NCI-H82 treated with DMSO at 0.1 percent for 48 hours (cell line): Measurements from ENCODE around the gene SPNS1.
"Not testable (repeated sequence)": the region's sequence is repeated elsewhere in the genome, so short reads cannot be mapped to it uniquely, and the experiment has no call there.

Experiments
- DNase-seq: peaks from one replicate; lab custom pipeline; 2025; ENCODE audit not compliant: unreplicated experiment; lab: John Stamatoyannopoulos, UW

SPNS1 gene, protein sequence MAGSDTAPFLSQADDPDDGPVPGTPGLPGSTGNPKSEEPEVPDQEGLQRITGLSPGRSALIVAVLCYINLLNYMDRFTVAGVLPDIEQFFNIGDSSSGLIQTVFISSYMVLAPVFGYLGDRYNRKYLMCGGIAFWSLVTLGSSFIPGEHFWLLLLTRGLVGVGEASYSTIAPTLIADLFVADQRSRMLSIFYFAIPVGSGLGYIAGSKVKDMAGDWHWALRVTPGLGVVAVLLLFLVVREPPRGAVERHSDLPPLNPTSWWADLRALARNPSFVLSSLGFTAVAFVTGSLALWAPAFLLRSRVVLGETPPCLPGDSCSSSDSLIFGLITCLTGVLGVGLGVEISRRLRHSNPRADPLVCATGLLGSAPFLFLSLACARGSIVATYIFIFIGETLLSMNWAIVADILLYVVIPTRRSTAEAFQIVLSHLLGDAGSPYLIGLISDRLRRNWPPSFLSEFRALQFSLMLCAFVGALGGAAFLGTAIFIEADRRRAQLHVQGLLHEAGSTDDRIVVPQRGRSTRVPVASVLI

DNA sequence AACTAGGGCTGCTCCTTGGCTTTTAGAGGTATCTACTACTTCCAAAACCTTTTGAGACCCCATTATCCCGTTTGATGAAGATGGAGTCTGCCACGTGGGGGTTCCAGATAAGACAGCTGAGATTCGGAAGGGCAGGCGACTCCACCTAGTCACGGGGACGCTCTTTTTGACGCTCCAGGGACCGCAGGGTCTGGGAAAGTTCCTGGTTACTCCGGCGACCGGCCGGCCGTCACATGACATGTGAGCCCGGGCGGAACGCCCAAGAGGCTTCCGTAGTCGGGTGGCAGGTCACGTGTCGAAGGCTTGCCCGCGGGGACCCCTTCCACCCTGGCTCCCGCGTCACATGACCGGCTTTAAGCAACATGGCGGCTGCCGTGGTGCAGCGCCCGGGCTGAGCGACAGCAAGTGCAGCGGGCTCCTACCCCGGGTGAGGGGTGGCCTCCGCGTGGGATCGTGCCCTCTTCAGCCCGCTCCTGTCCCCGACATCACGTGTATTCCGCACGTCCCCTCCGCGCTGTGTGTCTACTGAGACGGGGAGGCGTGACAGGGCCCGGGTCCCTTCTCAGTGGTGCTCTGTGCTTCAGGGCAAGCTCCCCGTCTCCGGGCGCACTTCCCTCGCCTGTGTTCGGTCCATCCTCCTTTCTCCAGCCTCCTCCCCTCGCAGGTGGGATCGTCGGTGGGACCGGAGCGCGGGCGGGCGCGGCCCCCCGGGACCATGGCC, at the start of gene SPNS1:
Gene SPNS1, plus strand, starts transcription at position 342 of the 721 bp plus-strand sequence. Its CDS starts 374 bp downstream, at position 716.
- peak; percentile 71 for DNase-seq

DNA sequence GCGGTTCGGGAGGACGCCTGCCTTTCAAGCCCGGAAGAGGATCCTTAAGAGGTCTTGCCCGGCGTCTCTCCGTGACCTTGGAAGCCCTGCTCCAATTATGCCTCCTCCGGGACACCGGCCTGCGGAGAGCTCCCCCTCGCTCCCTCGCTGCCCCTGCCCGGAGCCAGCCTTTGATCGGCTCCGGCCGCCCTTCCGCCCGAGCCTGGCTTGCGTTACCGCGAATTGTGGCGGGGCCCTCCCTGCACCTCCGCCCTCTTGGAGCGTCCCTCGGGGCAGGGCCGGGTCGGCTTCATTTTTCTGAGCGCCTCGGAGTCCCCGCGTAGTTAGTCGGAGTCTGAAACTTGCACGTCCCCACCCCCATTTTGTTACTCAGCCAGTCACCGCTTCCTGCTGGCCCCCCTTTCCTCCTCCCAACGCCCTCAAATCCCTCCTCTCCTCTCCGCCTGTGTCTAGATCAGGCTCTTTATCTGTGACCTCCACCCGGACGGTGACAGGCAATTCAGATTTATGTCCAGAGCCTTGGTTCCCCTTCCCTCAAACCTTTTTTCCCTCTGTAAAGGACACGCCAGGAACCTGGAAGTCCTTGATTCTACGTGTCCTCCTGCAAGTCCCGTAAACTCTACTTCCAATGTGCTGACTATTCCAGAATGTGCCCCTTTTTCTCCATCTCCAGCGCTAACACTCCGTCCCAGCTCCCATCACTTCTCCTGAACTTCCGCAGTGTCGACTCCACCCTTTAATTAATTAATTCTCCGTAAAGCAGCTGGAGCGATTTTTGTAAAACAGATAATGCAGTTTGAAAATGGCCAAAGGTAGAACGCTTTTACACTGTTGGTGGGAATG, 49.0 kb upstream of the SPNS1 start:
- peak; percentile 76 for DNase-seq

DNA sequence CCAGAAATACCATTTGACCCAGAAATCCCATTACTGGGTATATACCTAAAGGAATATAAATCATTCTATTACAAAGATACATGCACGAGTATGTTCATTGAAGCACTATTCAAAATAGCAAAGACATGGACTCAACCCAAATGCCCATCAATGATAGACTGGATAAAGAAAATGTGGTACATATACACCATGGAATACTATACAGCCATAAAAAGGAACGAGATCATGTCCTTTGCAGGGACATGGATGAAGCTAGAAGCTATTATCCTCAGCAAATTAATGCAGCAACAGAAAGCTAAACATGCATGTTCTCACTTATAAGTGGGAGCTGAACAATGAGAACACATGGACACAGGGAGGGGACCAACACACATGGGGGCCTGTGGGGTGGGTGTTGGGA, 48.3 kb upstream of the SPNS1 start:
- not testable (repeated sequence) for DNase-seq

DNA sequence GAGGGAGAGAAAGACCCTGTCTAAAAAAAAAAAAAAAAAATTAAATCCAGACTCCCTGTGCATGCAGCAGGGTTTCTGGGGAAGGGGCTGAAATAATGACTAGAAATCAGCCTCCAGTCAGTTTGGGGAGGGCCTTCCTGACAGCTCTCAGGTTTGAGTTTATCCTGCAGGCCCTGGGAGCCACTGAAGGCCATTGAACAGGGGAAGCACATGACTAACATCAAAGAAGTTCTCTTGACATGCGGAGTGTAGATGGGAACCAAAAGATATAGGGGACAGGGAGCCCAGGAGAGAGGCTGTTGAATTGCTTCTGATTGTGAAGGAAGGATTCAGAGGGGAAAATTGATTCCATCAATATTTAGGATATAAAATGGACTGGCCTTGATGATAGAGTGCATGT, 46.8 kb upstream of the SPNS1 start:
- DNase-seq: no peak

DNA sequence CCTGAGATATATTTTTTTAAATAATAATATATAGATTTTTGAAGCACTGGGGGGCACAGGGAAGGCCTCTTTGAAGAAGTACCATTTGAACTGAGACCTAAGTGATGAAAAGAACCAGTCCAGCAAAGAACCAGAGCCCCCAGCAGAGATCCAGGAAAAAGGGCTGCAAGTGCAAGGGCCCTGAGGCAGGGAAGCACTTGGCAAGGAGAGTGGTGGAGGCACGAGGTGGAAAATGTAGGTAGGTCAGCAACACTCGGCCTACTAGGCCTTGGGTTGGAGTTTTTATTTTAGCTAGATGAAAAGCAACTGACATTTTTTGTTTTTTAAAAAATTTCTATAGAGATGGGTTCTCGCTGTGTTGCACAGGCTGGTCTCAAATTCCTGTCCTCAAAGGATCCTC, 44.4 kb upstream of the SPNS1 start:
- DNase-seq: no peak

DNA sequence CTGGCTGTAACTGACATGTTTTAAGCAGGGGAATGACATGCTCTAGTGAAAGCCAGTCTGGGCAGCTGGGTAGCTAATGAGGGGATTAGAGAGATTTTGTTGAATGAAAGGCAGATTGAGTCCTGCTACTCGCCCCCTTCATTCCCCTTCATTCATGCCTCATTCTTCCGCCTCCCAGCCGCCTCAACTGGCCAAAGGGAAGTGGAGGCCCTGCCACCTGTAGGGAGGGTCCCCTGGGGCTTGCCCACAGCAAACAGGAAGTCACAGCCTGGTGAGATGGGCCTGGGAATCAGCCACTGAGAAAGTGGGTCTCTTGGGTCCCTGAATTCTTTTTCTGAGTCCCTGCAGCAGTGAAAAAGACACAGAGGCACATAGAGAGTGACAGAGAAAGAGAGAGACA, 43.9 kb upstream of the SPNS1 start:
- peak; percentile 94 for DNase-seq

DNA sequence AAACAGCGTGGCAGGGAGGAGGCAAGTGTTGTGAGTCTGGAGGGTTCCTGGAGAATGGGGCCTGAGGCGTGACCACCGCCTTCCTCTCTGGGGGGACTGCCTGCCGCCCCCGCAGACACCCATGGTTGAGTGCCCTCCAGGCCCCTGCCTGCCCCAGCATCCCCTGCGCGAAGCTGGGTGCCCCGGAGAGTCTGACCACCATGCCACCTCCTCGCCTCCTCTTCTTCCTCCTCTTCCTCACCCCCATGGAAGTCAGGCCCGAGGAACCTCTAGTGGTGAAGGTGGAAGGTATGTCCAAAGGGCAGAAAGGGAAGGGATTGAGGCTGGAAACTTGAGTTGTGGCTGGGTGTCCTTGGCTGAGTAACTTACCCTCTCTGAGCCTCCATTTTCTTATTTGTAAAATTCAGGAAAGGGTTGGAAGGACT, 42.8 kb upstream of the SPNS1 start, which contains the start of gene CD19:
Gene CD19, plus strand, starts transcription at position 171 of the 425 bp plus-strand sequence. Its CDS starts 30 bp downstream, at position 201.
- DNase-seq: no peak

DNA sequence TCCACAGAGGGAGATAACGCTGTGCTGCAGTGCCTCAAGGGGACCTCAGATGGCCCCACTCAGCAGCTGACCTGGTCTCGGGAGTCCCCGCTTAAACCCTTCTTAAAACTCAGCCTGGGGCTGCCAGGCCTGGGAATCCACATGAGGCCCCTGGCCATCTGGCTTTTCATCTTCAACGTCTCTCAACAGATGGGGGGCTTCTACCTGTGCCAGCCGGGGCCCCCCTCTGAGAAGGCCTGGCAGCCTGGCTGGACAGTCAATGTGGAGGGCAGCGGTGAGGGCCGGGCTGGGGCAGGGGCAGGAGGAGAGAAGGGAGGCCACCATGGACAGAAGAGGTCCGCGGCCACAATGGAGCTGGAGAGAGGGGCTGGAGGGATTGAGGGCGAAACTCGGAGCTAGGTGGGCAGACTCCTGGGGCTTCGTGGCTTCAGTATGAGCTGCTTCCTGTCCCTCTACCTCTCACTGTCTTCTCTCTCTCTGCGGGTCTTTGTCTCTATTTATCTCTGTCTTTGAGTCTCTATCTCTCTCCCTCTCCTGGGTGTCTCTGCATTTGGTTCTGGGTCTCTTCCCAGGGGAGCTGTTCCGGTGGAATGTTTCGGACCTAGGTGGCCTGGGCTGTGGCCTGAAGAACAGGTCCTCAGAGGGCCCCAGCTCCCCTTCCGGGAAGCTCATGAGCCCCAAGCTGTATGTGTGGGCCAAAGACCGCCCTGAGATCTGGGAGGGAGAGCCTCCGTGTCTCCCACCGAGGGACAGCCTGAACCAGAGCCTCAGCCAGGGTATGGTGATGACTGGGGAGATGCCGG, 42.0 kb upstream of the SPNS1 start:
- peak; percentile 48 for DNase-seq

DNA sequence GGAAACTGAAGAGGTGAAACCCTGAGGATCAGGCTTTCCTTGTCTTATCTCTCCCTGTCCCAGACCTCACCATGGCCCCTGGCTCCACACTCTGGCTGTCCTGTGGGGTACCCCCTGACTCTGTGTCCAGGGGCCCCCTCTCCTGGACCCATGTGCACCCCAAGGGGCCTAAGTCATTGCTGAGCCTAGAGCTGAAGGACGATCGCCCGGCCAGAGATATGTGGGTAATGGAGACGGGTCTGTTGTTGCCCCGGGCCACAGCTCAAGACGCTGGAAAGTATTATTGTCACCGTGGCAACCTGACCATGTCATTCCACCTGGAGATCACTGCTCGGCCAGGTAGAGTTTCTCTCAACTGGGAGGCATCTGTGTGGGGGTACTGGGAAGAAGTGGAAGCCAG, 41.4 kb upstream of the SPNS1 start:
- no peak for DNase-seq

DNA sequence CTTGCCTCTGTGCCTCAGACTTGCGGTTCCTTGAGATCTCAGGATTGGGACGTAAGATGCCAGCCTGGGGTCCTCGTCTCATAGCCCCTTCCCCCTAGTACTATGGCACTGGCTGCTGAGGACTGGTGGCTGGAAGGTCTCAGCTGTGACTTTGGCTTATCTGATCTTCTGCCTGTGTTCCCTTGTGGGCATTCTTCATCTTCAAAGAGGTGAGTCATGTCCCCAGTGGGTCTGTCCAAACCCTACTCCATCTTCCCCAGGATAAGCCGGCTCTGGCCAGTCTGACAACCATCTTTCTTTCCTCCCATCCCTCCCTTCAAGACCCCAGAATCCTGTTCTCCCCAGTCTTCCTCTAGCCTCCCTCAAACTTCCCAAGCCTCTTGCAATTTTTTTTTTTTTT, 39.2 kb upstream of the SPNS1 start:
- no peak for DNase-seq

DNA sequence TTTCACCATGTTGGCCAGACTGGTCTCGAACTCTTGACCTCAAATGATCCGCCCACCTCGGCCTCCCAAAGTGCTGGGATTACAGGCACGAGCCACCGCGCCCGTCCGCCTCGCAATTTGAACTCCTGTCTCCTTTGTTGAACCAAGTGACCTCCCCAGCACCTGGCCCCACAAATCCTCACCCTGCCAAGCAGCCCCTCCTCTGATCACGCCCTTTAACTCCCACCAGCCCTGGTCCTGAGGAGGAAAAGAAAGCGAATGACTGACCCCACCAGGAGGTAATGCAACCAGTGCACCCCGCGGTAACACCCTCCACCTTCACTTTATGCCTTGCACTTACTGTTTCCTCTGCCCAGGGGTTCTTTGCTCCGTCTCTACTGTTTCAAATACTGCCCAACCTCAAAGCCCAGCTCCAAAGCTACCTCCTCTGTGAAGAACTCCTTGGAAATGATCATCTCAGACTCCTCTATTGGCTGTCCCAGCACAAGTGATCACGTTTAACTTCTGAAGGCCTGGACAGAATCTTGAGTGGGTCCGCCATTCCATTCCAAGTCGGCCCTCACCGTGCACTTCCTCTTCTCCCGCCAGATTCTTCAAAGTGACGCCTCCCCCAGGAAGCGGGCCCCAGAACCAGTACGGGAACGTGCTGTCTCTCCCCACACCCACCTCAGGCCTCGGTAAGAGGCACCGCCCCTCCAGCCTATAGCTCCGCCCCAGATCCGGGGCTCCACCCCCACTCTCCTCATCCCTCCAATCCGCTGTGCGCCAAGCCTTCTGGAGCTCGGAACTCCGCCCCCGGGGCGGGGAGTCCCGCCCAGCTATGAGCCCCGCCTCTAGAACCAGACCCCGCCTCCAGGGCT, 38.4 kb upstream of the SPNS1 start:
- DNase-seq: no peak

DNA sequence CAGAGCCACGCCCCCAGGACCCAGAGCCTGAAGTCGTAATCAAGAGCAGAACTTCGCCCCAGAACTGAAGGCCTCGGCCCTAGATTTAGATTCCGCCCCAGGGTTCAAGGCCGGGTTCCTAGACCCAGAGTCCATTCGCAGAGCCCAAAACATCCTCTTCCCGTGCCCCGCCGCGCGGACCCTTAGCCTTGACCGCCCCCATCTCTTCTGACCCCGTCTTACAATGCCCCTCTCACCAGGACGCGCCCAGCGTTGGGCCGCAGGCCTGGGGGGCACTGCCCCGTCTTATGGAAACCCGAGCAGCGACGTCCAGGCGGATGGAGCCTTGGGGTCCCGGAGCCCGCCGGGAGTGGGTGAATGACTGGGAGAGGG, 37.8 kb upstream of the SPNS1 start:
- no peak for DNase-seq

DNA sequence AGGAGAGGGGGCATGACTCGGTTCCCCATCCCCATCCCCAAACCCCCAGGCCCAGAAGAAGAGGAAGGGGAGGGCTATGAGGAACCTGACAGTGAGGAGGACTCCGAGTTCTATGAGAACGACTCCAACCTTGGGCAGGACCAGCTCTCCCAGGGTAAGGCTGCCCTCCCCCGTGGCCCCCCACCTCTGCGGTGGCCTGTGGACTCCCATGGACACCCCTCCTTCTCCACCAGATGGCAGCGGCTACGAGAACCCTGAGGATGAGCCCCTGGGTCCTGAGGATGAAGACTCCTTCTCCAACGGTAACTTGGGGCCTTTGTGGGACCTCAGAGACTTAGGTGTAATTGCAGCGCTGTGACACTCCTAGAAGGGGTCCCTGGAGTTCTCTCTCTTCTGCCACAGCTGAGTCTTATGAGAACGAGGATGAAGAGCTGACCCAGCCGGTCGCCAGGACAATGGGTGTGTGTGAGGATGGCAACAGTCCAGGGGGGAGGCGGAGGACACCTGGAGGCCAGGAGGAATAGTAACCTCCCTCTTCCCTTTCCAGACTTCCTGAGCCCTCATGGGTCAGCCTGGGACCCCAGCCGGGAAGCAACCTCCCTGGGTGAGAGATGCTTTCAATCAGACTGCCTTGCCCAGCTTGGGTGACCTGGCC, 37.2 kb upstream of the SPNS1 start:
- DNase-seq: no peak

DNA sequence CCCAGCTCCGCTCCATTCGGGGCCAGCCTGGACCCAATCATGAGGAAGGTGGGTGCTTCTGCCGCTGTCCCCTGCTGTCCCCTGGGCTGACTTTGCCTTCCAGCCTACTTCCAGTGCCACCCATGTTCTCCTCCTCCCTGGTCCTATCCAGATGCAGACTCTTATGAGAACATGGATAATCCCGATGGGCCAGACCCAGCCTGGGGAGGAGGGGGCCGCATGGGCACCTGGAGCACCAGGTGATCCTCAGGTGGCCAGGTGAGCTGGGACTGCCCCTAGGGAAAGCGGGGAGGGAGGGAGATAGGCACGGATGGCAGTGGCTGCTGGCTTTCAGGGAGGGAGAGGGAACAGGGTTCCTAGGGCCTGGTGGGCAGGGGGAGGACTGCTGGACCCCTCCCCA, 35.9 kb upstream of the SPNS1 start:
- no peak for DNase-seq

DNA sequence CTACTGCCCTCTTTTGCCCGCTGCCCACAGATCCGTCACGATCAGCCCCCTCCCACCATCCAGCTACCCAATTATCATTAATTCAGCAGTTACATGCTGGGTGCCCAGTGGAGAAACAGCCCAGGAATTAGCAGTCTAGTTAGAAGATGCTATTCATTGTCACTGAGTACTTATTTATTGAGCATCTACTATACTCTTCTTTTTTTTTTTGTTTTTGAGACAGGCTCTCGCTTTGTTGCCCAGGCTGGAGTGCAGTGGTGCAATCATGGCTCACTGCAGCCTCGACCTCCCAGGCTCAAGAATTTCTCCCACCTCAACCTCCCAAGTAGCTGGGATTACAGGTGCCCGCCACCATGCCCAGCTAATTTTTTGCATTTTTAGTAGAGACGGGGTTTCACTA, 34.8 kb upstream of the SPNS1 start:
- not testable (repeated sequence) for DNase-seq

DNA sequence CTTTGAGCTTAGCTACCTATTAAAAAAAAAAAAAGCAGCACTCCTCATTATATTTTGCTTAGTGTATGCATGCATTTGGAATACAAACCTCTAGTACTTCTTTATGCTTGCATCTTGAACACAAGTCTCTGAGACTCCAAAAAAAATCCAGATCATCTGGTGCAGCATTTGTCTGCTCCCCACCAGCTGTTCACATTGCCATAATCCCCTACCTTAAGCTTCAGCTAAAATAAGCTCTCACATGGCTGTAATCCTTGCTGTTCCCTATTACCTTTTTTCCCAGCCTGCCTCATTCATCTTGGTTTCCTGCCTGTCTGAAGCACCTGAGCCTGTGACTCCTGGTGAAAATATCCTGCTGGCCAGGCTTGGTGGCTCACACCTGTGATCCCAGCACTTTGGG, 31.3 kb upstream of the SPNS1 start:
- peak; percentile 96 for DNase-seq

DNA sequence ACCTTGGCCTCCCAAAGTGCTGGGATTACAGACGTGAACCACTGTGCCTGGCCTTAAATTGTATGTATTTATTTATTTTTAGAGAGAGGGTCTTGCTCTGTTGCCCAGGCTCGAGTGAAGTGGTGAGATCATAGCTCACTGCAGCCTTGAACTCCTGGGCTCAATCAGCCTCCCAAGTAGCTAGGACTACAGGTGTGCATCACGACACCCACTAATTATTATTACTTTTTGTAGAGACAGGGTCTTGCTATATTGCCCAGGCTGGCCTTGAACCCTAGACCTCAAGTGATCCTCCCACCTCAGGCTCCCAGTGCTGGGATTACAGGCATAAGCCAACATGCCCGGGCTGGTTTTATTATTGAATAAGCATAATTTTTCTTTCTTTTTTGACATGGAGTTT, 27.9 kb upstream of the SPNS1 start:
- DNase-seq: no peak

DNA sequence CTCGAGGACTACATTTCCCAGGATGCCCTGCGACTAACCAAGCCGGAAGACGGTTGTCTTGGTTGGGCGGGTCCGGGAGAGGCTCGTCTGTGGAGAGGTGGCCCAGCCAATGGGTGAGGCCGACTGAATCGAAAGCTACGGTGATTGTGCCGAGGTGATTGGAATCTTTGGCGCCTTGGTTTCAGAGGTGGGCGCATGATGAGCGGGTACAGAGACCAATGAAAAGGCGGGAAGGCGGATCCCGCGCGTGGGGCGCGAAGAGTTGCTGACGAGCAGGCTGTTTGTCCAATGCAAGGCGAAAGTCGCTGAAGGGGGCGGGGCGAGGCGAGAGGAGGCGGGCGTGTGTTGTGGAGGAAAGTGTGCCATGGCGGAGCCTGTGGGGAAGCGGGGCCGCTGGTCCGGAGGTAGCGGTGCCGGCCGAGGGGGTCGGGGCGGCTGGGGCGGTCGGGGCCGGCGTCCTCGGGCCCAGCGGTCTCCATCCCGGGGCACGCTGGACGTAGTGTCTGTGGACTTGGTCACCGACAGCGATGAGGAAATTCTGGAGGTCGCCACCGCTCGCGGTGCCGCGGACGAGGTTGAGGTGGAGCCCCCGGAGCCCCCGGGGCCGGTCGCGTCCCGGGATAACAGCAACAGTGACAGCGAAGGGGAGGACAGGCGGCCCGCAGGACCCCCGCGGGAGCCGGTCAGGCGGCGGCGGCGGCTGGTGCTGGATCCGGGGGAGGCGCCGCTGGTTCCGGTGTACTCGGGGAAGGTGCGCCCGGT, 23.7 kb upstream of the SPNS1 start, which contains the start of gene NFATC2IP:
Gene NFATC2IP, plus strand, starts transcription at position 290 of the 762 bp plus-strand sequence. Its CDS starts 75 bp downstream, at position 365.
- peak; percentile 98 for DNase-seq
